GM12878 (cell line): ENCODE results near the gene CRHR2. TPM values are rescaled to one million over a fixed set of nuclear protein-coding genes. Genes with fewer than 3 reads are reported as not detected.
"Not testable (repeated sequence)": the region's sequence is repeated elsewhere in the genome, so short reads cannot be mapped to it uniquely, and the experiment has no call there.

Source experiments
- ATAC-seq: fragments of 200-7000 bp; cut with Tn5 transposase; 3 replicates; pipeline ENCODE4 v1.9.1; 2020; ENCODE audit warnings: mild to moderate bottlenecking, moderate library complexity
- BruUV-seq: library from RNA; stranded (reverse); fragments of 400-500 nt; replicated peaks from 2 replicates; lab custom pipeline; 2021; lab: Mats Ljungman, UMichigan
- CTCF ChIA-PET: fragments of 300-600 bp; sonication (Branson Sonifier 250); formaldehyde crosslinking; extraction: SDS; loops from one replicate; lab custom pipeline; 2021; ENCODE audit warnings: inconsistent platforms; lab: Yijun Ruan, JAX
- POLR2A ChIA-PET: fragments of 350-600 bp; formaldehyde crosslinking; extraction: SDS; loops from one replicate; lab custom pipeline; 2021; ENCODE audit warnings: inconsistent platforms; lab: Charles Lee
- RAD21 ChIA-PET: fragments of 300-600 bp; sonication (Branson Sonifier 250); formaldehyde crosslinking; loops from one replicate; lab custom pipeline; 2023; ENCODE audit warnings: antibody characterized with exemption; ENCODE audit not compliant: unreplicated experiment; lab: Charles Lee
- SMC1A ChIA-PET: fragments of 300-600 bp; sonication (Branson Sonifier 250); formaldehyde crosslinking; loops from one replicate; lab custom pipeline; 2023; ENCODE audit not compliant: unreplicated experiment, uncharacterized antibody; lab: Charles Lee
- DNase-seq: peaks from one replicate; pipeline ENCODE4 v3.0.0-alpha.2; 2011; ENCODE audit warnings: low read depth, low spot score
- FAIRE-seq: peaks from 3 replicates; lab custom pipeline; 2011; peaks lifted over from hg19 to GRCh38; lab: Jason Lieb, UNC
- H2AFZ ChIP-seq: 2 replicates; pipeline ENCODE4 v1.6.0; 2011; ENCODE audit warnings: low read depth, low read length, control low read depth; ENCODE audit not compliant: control insufficient read depth
- H3K27ac ChIP-seq: 2 replicates; pipeline ENCODE4 v1.5.1; 2011; ENCODE audit warnings: control low read depth; ENCODE audit not compliant: control insufficient read depth, insufficient read depth
- H3K27me3 ChIP-seq, 2 experiments: replicated peaks in 1 of 2; 2 replicates each; pipeline versions ENCODE4 v1.6.0 to v1.6.1; 2011; ENCODE audit warnings: low read length in 1 of 2; ENCODE audit not compliant: control insufficient read depth in 2 of 2, insufficient read depth in 2 of 2
- H3K36me3 ChIP-seq, 2 experiments: 2 replicates each; pipeline ENCODE4 v1.5.1; 2011; ENCODE audit warnings: low read length in 1 of 2; ENCODE audit not compliant: control insufficient read depth in 2 of 2, insufficient read depth in 2 of 2
- H3K4me1 ChIP-seq: 2 replicates; pipeline ENCODE4 v1.6.1; 2011; ENCODE audit warnings: mild to moderate bottlenecking, low read length, moderate library complexity, mixed read lengths; ENCODE audit not compliant: control insufficient read depth, insufficient read depth
- H3K4me2 ChIP-seq: 2 replicates; pipeline ENCODE4 v1.6.0; 2011; ENCODE audit warnings: control low read depth; ENCODE audit not compliant: control insufficient read depth, insufficient read depth
- H3K4me3 ChIP-seq: fragments of 200-600 bp; sonication (generic); 2 replicates; pipeline ENCODE4 v1.5.1; 2016
- H3K79me2 ChIP-seq: 2 replicates; pipeline ENCODE4 v1.6.0; 2011; ENCODE audit warnings: low read length; ENCODE audit not compliant: control insufficient read depth, insufficient read depth
- H3K9ac ChIP-seq: 2 replicates; pipeline ENCODE4 v1.8.0; 2011; ENCODE audit warnings: low read length, control low read depth, mixed read lengths; ENCODE audit not compliant: control insufficient read depth, insufficient read depth
- H3K9me3 ChIP-seq: replicated peaks from 3 replicates; pipeline ENCODE4 v1.5.1; 2011; ENCODE audit warnings: mild to moderate bottlenecking, low read length; ENCODE audit not compliant: control insufficient read depth, insufficient read depth
- H4K20me1 ChIP-seq: 2 replicates; pipeline ENCODE4 v1.6.0; 2011; ENCODE audit not compliant: control insufficient read depth, insufficient read depth
- E2F8 ChIP-seq: fragments of 450-650 bp; IDR thresholded peaks from 2 replicates; pipeline ENCODE4 v1.6.1; 2018; ENCODE audit warnings: mild to moderate bottlenecking, low read depth, moderate library complexity; ENCODE audit not compliant: partially characterized antibody
- POLR2AphosphoS5 ChIP-seq: IDR thresholded peaks from 2 replicates; pipeline ENCODE4 v1.6.1; 2011; ENCODE audit warnings: mild to moderate bottlenecking, low read length, inconsistent platforms
- PRDM15 ChIP-seq: fragments of 450-650 bp; formaldehyde crosslinking; IDR thresholded peaks from 2 replicates; pipeline ENCODE4 v1.4.0; 2020; ENCODE audit warnings: mild to moderate bottlenecking, moderate library complexity
- WGBS: methylation state at CpG from one replicate; pipeline ENCODE4 v1.1.6; 2016; ENCODE audit warnings: low lambda C conversion rate; ENCODE audit not compliant: insufficient replicate concordance, insufficient coverage; ENCODE audit errors: missing lambda C conversion rate; 5-methylcytosine and 5-hydroxymethylcytosine counted together
- in situ Hi-C: fragments of 300-500 bp; cut with MboI; formaldehyde crosslinking; loops from 9 replicates; pipeline ENCODE4 v1.14.3; 2018; ENCODE audit warnings: mixed read lengths
- intact Hi-C: fragments of 100-400 bp; cut with micrococcal nuclease; formaldehyde crosslinking; loops from one replicate; pipeline ENCODE4 v1.14.2; 2022; ENCODE audit not compliant: unreplicated experiment
- polyA plus RNA-seq, 11 experiments: library from polyadenylated mRNA; depleted of rRNA in 4 of 11; unstranded in 6 of 11; stranded (reverse) in 5 of 11; fragments of >200 nt; fragmentation: Nextera tagmentation in 4 of 11; fragmentation: Illumina TruSeq in 1 of 11; extraction: Ambion mirVana in 4 of 11; extraction: Trizol in 1 of 11; gene quantifications; 1 replicate in 1 of 11; 2 replicates in 10 of 11; pipeline versions ENCODE4 v1.2.1 to v1.2.3, GENCODE V29; 2011 to 2016; ENCODE audit warnings: inconsistent platforms in 2 of 11, missing spikeins in 2 of 11, low read depth in 1 of 11
- total RNA-seq, 4 experiments: library from RNA; depleted of rRNA in 3 of 4; stranded (reverse); fragments of >200 nt in 3 of 4; fragmentation: Illumina TruSeq in 1 of 4; extraction: Trizol in 1 of 4; gene quantifications; 2 replicates each; pipeline versions ENCODE4 v1.2.1 to v1.2.3, GENCODE V29; 2013 to 2021

The CRHR2 gene
- total and polyA plus RNA-seq, 10 of the 15 experiments (the other 5 are each of a cell fraction or from before 2014, with no cell fraction given): not detected

- no peak for TF ChIP-seq E2F8
Observed at GRCh38 chr7:30642789-30643188, 39.5 kb downstream of the CRHR2 start (continued).

- H3K9ac ChIP-seq, BruUV-seq, CTCF ChIA-PET, H3K4me1 ChIP-seq, DNase-seq, ATAC-seq, POLR2A ChIA-PET, H4K20me1 ChIP-seq, H3K36me3 ChIP-seq, H3K27me3 ChIP-seq, H3K4me2 ChIP-seq, SMC1A ChIA-PET, H2AFZ ChIP-seq, H3K9me3 ChIP-seq, H3K4me3 ChIP-seq, FAIRE-seq, H3K79me2 ChIP-seq, RAD21 ChIA-PET, H3K27ac ChIP-seq, intact Hi-C loops, in situ Hi-C loops: not testable (repeated sequence)
- whole genome bisulfite sequencing: 87% methylated on average over 11 of the region's 29 CpGs
Observed at GRCh38 chr7:30642322-30642721, 39.9 kb downstream of the CRHR2 start.

- intact Hi-C loops: no loop called here
Observed at GRCh38 chr7:30635798-30636197, 46.5 kb downstream of the CRHR2 start.

More at GRCh38 chr7:30635798-30636197, 46.5 kb downstream of the CRHR2 start:
- H2AFZ ChIP-seq: no peak overlapping the region
- POLR2A ChIA-PET: no interaction called here
- ATAC-seq (no peak), DNase-seq (no peak), FAIRE-seq (no peak)
- in situ Hi-C loops: no loop called here
- RAD21 ChIA-PET: no interaction called here
- no peaks in the 10 kb centered on the region for H3K9me3 ChIP-seq
- CTCF ChIA-PET: no interaction called here
- no peaks in the 10 kb centered on the region for H3K4me1 ChIP-seq
- no peaks in the 10 kb centered on the region for H3K79me2 ChIP-seq
- no peak overlapping the region for H3K4me2 ChIP-seq
- no peak overlapping the region for H3K9ac ChIP-seq
- no peak overlapping the region for H3K27ac ChIP-seq
- no peaks in the 10 kb centered on the region for H4K20me1 ChIP-seq
- no peaks in the 10 kb centered on the region for H3K27me3 ChIP-seq
- no TSS peak for BruUV-seq
- TF ChIP-seq POLR2AphosphoS5 (peak; percentile 47; the same call in 1 of the 2 replicates), PRDM15 (no peak)
- SMC1A ChIA-PET: no interaction called here
- 93% methylated on average over 6 of the region's 6 CpGs for WGBS
- peaks cover 12 to 20% of the 10 kb centered on the region in 2 experiments for H3K36me3 ChIP-seq
- no peak overlapping the region for H3K4me3 ChIP-seq
